GM23338 (cell line): ENCODE results near the gene SEC14L1. TPM values are rescaled to one million over a fixed set of nuclear protein-coding genes. Genes with fewer than 3 reads are reported as not detected.

Source experiments
- ATAC-seq: fragments of 200-7000 bp; cut with Tn5 transposase; 3 replicates; pipeline ENCODE4 v1.9.1; 2020
- DNase-seq: peaks from one replicate; pipeline ENCODE4 v3.0.0-alpha.2; 2015; ENCODE audit warnings: low spot score
- H2AFZ ChIP-seq: fragments of 200-600 bp; sonication (generic); 2 replicates; pipeline ENCODE4 v1.8.0; 2016; ENCODE audit warnings: antibody characterized with exemption, mild to moderate bottlenecking, moderate library complexity
- H3F3A ChIP-seq: fragments of 200-600 bp; sonication (generic); replicated peaks from 2 replicates; pipeline ENCODE4 v1.8.0; 2017; ENCODE audit warnings: antibody characterized with exemption, mixed run types, low read depth
- H3K27ac ChIP-seq: fragments of 200-600 bp; sonication (generic); 2 replicates; pipeline ENCODE4 v1.6.1; 2016; ENCODE audit warnings: low read depth
- H3K27me3 ChIP-seq: fragments of 200-600 bp; sonication (generic); 2 replicates; pipeline ENCODE4 v1.8.0; 2016; ENCODE audit warnings: mild to moderate bottlenecking, mixed run types, moderate library complexity; ENCODE audit not compliant: insufficient read depth
- H3K36me3 ChIP-seq: fragments of 200-600 bp; sonication (generic); 2 replicates; pipeline ENCODE4 v1.8.0; 2016; ENCODE audit warnings: mild to moderate bottlenecking; ENCODE audit not compliant: insufficient read depth
- H3K4me1 ChIP-seq: fragments of 200-600 bp; sonication (generic); 2 replicates; pipeline ENCODE4 v1.8.0; 2016; ENCODE audit warnings: mild to moderate bottlenecking, moderate library complexity; ENCODE audit not compliant: insufficient read depth
- H3K4me2 ChIP-seq: fragments of 200-600 bp; sonication (generic); 2 replicates; pipeline ENCODE4 v1.7.1; 2017; ENCODE audit warnings: mixed run types
- H3K4me3 ChIP-seq: fragments of 200-600 bp; sonication (generic); 2 replicates; pipeline ENCODE4 v1.6.1; 2016; ENCODE audit warnings: mixed run types
- H3K79me2 ChIP-seq: fragments of 200-600 bp; sonication (generic); replicated peaks from 2 replicates; pipeline ENCODE4 v1.8.0; 2017; ENCODE audit warnings: mild to moderate bottlenecking; ENCODE audit not compliant: insufficient read depth
- H3K9me2 ChIP-seq: fragments of 200-600 bp; sonication (generic); 2 replicates; pipeline ENCODE4 v1.8.0; 2017; ENCODE audit not compliant: insufficient read depth
- H4K20me1 ChIP-seq: fragments of 200-600 bp; sonication (generic); replicated peaks from 2 replicates; pipeline ENCODE4 v1.8.0; 2017; ENCODE audit warnings: mild to moderate bottlenecking; ENCODE audit not compliant: insufficient read depth
- H3K27ac Mint-ChIP-seq: 2 replicates; pipeline ENCODE4 v1.8.0; 2020; ENCODE audit warnings: inconsistent platforms, mild to moderate bottlenecking, moderate library complexity, mixed read lengths
- H3K27me3 Mint-ChIP-seq: 3 replicates; pipeline ENCODE4 v1.8.0; 2022; ENCODE audit warnings: low read depth, mild to moderate bottlenecking, moderate library complexity, mixed read lengths, inconsistent platforms; ENCODE audit not compliant: insufficient read depth, poor library complexity
- H3K36me3 Mint-ChIP-seq: 3 replicates; pipeline ENCODE4 v1.8.0; 2021; ENCODE audit warnings: low read depth, mild to moderate bottlenecking, inconsistent platforms, moderate library complexity, mixed read lengths
- H3K4me1 Mint-ChIP-seq: 3 replicates; pipeline ENCODE4 v1.8.0; 2020; ENCODE audit warnings: mild to moderate bottlenecking, inconsistent platforms, mixed read lengths
- H3K4me3 Mint-ChIP-seq: 3 replicates; pipeline ENCODE4 v1.8.0; 2021; ENCODE audit warnings: moderate library complexity, mild to moderate bottlenecking, inconsistent platforms, mixed read lengths
- H3K9me3 Mint-ChIP-seq: 3 replicates; pipeline ENCODE4 v1.8.0; 2020; ENCODE audit warnings: moderate library complexity, mild to moderate bottlenecking, inconsistent platforms, mixed read lengths
- CREB1 ChIP-seq: fragments of 250-450 bp; sonication (Bioruptor Pico); IDR thresholded peaks from 2 replicates; pipeline ENCODE4 v1.5.0; 2020; ENCODE audit warnings: low read depth, mild to moderate bottlenecking, moderate library complexity
- CTCF ChIP-seq, 2 experiments: fragments of 200-600 bp in 1 of 2; sonication (generic) in 1 of 2; conservative IDR thresholded peaks; 2 replicates each; pipeline versions ENCODE4 v1.5.1 to v1.6.1; 2016 to 2017; ENCODE audit warnings: antibody characterized with exemption in 2 of 2, low read depth in 2 of 2, mild to moderate bottlenecking in 2 of 2, moderate library complexity in 1 of 2
- ETS1 ChIP-seq: IDR thresholded peaks from 2 replicates; pipeline ENCODE4 v1.6.1; 2016; ENCODE audit warnings: antibody characterized with exemption
- EZH2 ChIP-seq: fragments of 200-600 bp; sonication (generic); IDR thresholded peaks from one replicate; pipeline ENCODE4 v1.8.0; 2017; ENCODE audit warnings: antibody characterized with exemption, mild to moderate bottlenecking, low read depth; ENCODE audit not compliant: unreplicated experiment
- EZH2phosphoT487 ChIP-seq: fragments of 200-600 bp; sonication (generic); IDR thresholded peaks from one replicate; pipeline ENCODE4 v1.8.1; 2018; ENCODE audit warnings: antibody characterized with exemption; ENCODE audit not compliant: unreplicated experiment
- JUNB ChIP-seq: IDR thresholded peaks from one replicate; pipeline ENCODE4 v1.6.1; 2016; ENCODE audit warnings: antibody characterized with exemption; ENCODE audit not compliant: unreplicated experiment
- NANOG ChIP-seq: IDR thresholded peaks from 2 replicates; pipeline ENCODE4 v1.6.1; 2016; ENCODE audit warnings: antibody characterized with exemption, borderline replicate concordance
- POLR2AphosphoS5 ChIP-seq: IDR thresholded peaks from 2 replicates; pipeline ENCODE4 v1.6.1; 2016; ENCODE audit warnings: antibody characterized with exemption, low read depth
- STAT1 ChIP-seq: IDR thresholded peaks from one replicate; pipeline ENCODE4 v1.6.1; 2016; ENCODE audit warnings: antibody characterized with exemption; ENCODE audit not compliant: unreplicated experiment
- ZNF114 ChIP-seq: fragments of 250-450 bp; sonication (Bioruptor Pico); IDR thresholded peaks from 2 replicates; pipeline ENCODE4 v1.5.0; 2020; ENCODE audit warnings: mild to moderate bottlenecking, moderate library complexity
- ZNF331 ChIP-seq: fragments of 250-450 bp; sonication (Bioruptor Pico); IDR thresholded peaks from 2 replicates; pipeline ENCODE4 v1.5.0; 2020; ENCODE audit warnings: low read depth, mild to moderate bottlenecking, moderate library complexity
- polyA plus RNA-seq: library from polyadenylated mRNA; unstranded; fragments of >200 nt; fragmentation: Nextera tagmentation; extraction: Ambion mirVana; gene quantifications from 2 replicates; pipeline ENCODE4 v1.2.1, GENCODE V29; 2016
- total RNA-seq: library from RNA; depleted of rRNA; stranded (reverse); fragments of >200 nt; shearing (Covaris generic); gene quantifications from 2 replicates; pipeline ENCODE4 v1.2.3, GENCODE V29; 2014
- TF ChIP-seq, protein P1 (sequence below): fragments of 250-450 bp; sonication (Bioruptor Pico); IDR thresholded peaks from 2 replicates; pipeline ENCODE4 v1.5.0; 2020; ENCODE audit warnings: mild to moderate bottlenecking, moderate library complexity
- TF ChIP-seq, protein P2 (sequence below): IDR thresholded peaks from one replicate; pipeline ENCODE4 v1.6.1; 2018; ENCODE audit warnings: antibody characterized with exemption; ENCODE audit not compliant: unreplicated experiment

SEC14L1 gene
- total and polyA plus RNA-seq, 2 experiments from 2014 or later, result 26.8 to 54.8 TPM

DNA sequence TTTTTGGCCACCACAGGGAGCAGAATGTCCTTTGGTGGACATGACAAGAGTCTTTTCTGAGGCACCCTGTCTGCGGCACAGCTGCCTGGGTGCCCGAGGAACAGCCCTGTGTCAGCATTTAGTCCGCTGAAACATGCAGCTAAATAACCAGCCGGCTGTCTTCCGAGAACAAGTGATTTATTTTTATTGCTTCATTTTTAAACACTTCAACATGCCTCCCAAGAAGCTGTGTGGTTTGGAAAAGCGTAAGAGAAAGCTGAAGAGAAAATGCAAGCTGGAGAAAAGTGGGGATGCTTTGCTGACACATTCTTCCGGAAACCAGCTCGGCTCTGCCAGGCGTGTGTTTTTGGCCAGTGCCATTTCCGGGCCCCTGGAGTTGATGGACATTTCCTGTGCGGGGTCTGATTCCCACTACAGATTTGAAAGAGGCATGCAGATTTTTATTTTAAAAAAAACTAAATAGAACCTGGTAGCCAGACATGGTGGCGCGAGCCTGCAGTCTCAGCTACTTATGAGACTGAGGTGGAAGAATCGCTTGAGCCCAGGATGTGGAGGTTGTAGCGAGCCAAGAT lies 94.7 kb downstream of the SEC14L1 start:
- Mint-ChIP-seq H3K36me3 (no peaks in the 10 kb centered on the region; the same call in 2 of the 3 replicates), H3K27me3 (peaks cover 5% of the 10 kb centered on the region), H3K9me3 (no peaks in the 10 kb centered on the region; the same call in 2 of the 3 replicates), H3K4me3 (no peak overlapping the region), H3K27ac (no peak overlapping the region), H3K4me1 (peaks cover 17% of the 10 kb centered on the region)
- Histone ChIP-seq H3K9me2 (no peaks in the 10 kb centered on the region), H4K20me1 (no peaks in the 10 kb centered on the region), H3K4me3 (no peak overlapping the region), H3K27ac (no peak overlapping the region), H3F3A (no peaks in the 10 kb centered on the region), H3K79me2 (no peaks in the 10 kb centered on the region), H3K27me3 (no peaks in the 10 kb centered on the region), H2AFZ (no peak overlapping the region), H3K36me3 (no peaks in the 10 kb centered on the region), H3K4me2 (no peak overlapping the region), H3K4me1 (0 out of 2 replicates have a peak, but pooled peaks cover 8% of the 10 kb centered on the region)
- DNase-seq (no peak), ATAC-seq (no peak)
- TF ChIP-seq EZH2, result no peak
- TF ChIP-seq STAT1, result no peak
- TF ChIP-seq, protein P1, sequence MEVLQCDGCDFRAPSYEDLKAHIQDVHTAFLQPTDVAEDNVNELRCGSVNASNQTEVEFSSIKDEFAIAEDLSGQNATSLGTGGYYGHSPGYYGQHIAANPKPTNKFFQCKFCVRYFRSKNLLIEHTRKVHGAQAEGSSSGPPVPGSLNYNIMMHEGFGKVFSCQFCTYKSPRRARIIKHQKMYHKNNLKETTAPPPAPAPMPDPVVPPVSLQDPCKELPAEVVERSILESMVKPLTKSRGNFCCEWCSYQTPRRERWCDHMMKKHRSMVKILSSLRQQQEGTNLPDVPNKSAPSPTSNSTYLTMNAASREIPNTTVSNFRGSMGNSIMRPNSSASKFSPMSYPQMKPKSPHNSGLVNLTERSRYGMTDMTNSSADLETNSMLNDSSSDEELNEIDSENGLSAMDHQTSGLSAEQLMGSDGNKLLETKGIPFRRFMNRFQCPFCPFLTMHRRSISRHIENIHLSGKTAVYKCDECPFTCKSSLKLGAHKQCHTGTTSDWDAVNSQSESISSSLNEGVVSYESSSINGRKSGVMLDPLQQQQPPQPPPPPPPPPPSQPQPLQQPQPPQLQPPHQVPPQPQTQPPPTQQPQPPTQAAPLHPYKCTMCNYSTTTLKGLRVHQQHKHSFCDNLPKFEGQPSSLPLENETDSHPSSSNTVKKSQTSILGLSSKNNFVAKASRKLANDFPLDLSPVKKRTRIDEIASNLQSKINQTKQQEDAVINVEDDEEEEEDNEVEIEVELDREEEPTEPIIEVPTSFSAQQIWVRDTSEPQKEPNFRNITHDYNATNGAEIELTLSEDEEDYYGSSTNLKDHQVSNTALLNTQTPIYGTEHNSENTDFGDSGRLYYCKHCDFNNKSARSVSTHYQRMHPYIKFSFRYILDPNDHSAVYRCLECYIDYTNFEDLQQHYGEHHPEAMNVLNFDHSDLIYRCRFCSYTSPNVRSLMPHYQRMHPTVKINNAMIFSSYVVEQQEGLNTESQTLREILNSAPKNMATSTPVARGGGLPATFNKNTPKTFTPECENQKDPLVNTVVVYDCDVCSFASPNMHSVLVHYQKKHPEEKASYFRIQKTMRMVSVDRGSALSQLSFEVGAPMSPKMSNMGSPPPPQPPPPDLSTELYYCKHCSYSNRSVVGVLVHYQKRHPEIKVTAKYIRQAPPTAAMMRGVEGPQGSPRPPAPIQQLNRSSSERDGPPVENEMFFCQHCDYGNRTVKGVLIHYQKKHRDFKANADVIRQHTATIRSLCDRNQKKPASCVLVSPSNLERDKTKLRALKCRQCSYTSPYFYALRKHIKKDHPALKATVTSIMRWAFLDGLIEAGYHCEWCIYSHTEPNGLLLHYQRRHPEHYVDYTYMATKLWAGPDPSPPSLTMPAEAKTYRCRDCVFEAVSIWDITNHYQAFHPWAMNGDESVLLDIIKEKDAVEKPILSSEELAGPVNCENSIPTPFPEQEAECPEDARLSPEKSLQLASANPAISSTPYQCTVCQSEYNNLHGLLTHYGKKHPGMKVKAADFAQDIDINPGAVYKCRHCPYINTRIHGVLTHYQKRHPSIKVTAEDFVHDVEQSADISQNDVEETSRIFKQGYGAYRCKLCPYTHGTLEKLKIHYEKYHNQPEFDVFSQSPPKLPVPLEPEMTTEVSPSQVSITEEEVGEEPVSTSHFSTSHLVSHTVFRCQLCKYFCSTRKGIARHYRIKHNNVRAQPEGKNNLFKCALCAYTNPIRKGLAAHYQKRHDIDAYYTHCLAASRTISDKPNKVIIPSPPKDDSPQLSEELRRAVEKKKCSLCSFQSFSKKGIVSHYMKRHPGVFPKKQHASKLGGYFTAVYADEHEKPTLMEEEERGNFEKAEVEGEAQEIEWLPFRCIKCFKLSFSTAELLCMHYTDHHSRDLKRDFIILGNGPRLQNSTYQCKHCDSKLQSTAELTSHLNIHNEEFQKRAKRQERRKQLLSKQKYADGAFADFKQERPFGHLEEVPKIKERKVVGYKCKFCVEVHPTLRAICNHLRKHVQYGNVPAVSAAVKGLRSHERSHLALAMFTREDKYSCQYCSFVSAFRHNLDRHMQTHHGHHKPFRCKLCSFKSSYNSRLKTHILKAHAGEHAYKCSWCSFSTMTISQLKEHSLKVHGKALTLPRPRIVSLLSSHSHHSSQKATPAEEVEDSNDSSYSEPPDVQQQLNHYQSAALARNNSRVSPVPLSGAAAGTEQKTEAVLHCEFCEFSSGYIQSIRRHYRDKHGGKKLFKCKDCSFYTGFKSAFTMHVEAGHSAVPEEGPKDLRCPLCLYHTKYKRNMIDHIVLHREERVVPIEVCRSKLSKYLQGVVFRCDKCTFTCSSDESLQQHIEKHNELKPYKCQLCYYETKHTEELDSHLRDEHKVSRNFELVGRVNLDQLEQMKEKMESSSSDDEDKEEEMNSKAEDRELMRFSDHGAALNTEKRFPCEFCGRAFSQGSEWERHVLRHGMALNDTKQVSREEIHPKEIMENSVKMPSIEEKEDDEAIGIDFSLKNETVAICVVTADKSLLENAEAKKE (CRISPR knock-in tag), result no peak
- TF ChIP-seq NANOG, result no peak
- TF ChIP-seq JUNB, result no peak
- TF ChIP-seq, protein P2, sequence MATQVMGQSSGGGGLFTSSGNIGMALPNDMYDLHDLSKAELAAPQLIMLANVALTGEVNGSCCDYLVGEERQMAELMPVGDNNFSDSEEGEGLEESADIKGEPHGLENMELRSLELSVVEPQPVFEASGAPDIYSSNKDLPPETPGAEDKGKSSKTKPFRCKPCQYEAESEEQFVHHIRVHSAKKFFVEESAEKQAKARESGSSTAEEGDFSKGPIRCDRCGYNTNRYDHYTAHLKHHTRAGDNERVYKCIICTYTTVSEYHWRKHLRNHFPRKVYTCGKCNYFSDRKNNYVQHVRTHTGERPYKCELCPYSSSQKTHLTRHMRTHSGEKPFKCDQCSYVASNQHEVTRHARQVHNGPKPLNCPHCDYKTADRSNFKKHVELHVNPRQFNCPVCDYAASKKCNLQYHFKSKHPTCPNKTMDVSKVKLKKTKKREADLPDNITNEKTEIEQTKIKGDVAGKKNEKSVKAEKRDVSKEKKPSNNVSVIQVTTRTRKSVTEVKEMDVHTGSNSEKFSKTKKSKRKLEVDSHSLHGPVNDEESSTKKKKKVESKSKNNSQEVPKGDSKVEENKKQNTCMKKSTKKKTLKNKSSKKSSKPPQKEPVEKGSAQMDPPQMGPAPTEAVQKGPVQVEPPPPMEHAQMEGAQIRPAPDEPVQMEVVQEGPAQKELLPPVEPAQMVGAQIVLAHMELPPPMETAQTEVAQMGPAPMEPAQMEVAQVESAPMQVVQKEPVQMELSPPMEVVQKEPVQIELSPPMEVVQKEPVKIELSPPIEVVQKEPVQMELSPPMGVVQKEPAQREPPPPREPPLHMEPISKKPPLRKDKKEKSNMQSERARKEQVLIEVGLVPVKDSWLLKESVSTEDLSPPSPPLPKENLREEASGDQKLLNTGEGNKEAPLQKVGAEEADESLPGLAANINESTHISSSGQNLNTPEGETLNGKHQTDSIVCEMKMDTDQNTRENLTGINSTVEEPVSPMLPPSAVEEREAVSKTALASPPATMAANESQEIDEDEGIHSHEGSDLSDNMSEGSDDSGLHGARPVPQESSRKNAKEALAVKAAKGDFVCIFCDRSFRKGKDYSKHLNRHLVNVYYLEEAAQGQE, result no peak
- TF ChIP-seq EZH2phosphoT487, result no peak
- TF ChIP-seq ZNF114 (CRISPR knock-in tag), result no peak
- TF ChIP-seq POLR2AphosphoS5, result no peak
- TF ChIP-seq CTCF (conservative IDR thresholded peaks at IDR 0.05; ENCODE audit: low read depth in 2 of 2), result no peak
- TF ChIP-seq ZNF331 (CRISPR knock-in tag), result no peak
- TF ChIP-seq ETS1, result no peak
- no peak for TF ChIP-seq CREB1 (CRISPR knock-in tag)
